Measurements from ENCODE around the gene HAVCR1.

Gene HAVCR1

DNA sequence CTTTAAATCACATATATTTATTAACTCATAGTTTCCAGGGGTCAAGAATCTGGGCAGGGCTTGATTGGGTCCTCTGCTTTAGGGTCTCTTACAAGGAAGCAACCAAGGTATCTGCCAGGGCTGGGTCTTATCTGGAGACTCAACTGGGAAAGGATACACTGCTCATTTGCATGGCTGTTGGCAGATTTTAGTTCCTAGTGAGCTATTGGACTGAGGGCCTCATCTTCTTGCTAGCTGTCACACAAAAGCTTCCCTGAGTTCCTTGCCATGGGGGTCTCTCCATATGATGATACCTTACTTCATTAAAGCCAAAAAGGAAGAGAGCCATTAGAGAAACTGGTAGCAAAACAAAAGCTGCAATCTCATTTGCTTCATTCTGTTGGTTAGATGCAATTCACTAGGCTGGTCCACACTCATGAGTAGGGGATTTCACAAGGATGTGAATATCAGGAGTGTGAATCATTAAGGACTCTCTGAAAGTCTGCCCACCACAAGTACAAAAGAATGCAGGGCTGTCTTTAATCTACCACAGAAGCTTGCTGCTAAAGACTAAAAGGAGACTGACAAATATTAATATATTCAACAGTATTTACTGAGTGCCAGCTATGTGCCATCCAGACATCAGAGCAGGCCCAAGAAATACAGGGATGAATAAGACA, 53.9 kb downstream of the HAVCR1 start:
- no peak for DNase-seq (ENCODE audit: low read depth)

DNA sequence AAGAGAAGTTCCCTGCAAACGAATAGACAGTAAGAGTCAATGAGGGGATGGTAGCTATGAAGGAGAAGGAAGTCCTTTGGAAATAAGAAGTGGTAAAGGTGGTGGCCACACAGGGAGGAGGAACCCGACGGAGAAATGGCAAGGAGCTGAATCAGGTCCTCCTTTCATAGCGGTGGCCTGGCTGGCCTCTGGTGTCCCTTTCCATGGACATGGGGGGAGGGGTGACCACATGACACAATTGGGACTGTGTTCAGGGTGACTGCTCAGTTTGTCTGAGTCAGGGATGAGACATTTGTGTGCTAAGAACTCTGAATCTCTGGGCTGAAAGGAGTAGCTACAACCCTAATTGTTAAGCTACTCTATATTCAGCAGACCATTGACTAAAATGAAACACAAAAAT, 67.2 kb downstream of the HAVCR1 start:
- no peak for DNase-seq (ENCODE audit: low read depth)

DNA sequence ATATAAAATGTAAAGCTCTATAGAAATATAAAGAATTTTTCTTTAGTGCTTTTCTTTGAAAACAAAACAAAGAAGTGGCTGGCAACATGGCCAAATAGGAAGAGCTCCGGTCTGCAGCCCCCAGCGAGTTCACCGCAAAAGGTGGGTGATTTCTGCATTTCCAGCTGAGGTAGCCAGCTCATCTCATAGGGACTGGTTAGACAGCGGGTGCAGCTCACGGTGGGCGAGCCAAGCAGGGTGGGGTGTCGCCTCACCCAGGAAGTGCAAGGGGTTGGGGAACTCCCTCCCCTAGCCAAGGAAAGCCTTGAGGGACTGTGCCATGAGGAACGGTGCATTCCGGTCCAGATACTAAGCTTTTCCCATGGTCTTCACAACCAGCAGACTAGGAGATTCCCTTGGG, 74.9 kb downstream of the HAVCR1 start:
- DNase-seq (ENCODE audit: low read depth): no peak

DNA sequence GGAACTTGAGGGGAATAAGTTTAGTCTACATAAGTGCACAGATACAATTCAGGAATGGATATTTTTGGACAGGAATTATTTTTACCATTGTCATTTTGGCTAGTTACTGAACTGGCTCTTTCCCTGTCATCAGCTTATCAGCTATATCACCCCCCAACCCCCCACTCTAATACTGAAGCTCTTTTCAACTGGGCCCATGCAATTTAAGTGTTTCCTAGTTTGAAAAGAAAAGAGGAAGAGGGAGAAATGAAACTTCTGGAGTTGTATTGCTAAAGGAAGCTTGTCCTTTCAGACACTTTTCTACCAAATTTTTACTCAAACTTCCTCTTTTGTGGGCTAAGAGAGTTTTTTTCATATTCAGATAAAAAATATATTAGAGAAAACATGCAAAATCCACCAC, 77.4 kb downstream of the HAVCR1 start:
- DNase-seq (ENCODE audit: low read depth): no peak

Measured in fibroblast of the conjunctiva (primary cell).